CD4-positive, alpha-beta memory T cell (primary cell): Measurements from ENCODE around the gene ZBTB5. TPM values are rescaled to one million over a fixed set of nuclear protein-coding genes. Genes with fewer than 3 reads are reported as not detected.
"Not testable (repeated sequence)": the region's sequence is repeated elsewhere in the genome, so short reads cannot be mapped to it uniquely, and the experiment has no call there.

Experiments
- CTCF ChIA-PET: fragments of 350-600 bp; sonication (Branson Sonifier 250); formaldehyde crosslinking; loops from one replicate; lab custom pipeline; 2021; ENCODE audit warnings: inconsistent platforms; ENCODE audit not compliant: partially characterized antibody; lab: Charles Lee
- POLR2A ChIA-PET: fragments of 350-600 bp; sonication (Branson Sonifier 250); formaldehyde crosslinking; loops from one replicate; lab custom pipeline; 2021; ENCODE audit not compliant: partially characterized antibody; lab: Charles Lee
- DNase-seq, 5 donors: peaks; one replicate each; pipeline versions ENCODE4 v3.0.0 to v3.0.0-alpha.2; 2020 to 2022; ENCODE audit warnings: mixed read lengths in 1 of 5
- H3K27ac ChIP-seq: one replicate; pipeline ENCODE4 v1.7.0; 2013; ENCODE audit warnings: low read depth, low read length
- H3K27me3 ChIP-seq: 2 replicates; pipeline ENCODE4 v1.7.0; 2013; ENCODE audit warnings: mild to moderate bottlenecking, low read length, moderate library complexity; ENCODE audit not compliant: insufficient read depth
- H3K36me3 ChIP-seq: 2 replicates; pipeline ENCODE4 v1.7.0; 2013; ENCODE audit warnings: mild to moderate bottlenecking, low read length, moderate library complexity; ENCODE audit not compliant: insufficient read depth
- H3K4me1 ChIP-seq: 2 replicates; pipeline ENCODE4 v1.7.0; 2013; ENCODE audit warnings: mild to moderate bottlenecking, low read length, moderate library complexity; ENCODE audit not compliant: insufficient read depth
- H3K4me3 ChIP-seq, 2 donors: one replicate each; pipeline ENCODE4 v1.7.0; 2013; ENCODE audit warnings: low read length in 2 of 2, mild to moderate bottlenecking in 1 of 2
- H3K9me3 ChIP-seq, 2 donors: one replicate each; pipeline ENCODE4 v1.7.0; 2013; ENCODE audit warnings: low read length in 2 of 2, control low read depth in 1 of 2; ENCODE audit not compliant: control insufficient read depth in 1 of 2
- H3K27ac Mint-ChIP-seq, 7 donors: one replicate each; pipeline ENCODE4 v1.8.0; 2020 to 2021; ENCODE audit warnings: mixed read lengths in 7 of 7, mild to moderate bottlenecking in 6 of 7, inconsistent platforms in 3 of 7, moderate library complexity in 3 of 7
- H3K27me3 Mint-ChIP-seq, 2 donors: one replicate each; pipeline ENCODE4 v1.8.0; 2020 to 2021; ENCODE audit warnings: mixed read lengths in 2 of 2
- H3K36me3 Mint-ChIP-seq, 2 donors: one replicate each; pipeline ENCODE4 v1.8.0; 2020 to 2021; ENCODE audit warnings: mixed read lengths in 2 of 2, inconsistent platforms in 1 of 2, mild to moderate bottlenecking in 1 of 2
- H3K4me1 Mint-ChIP-seq, 4 donors: one replicate each; pipeline ENCODE4 v1.8.0; 2020 to 2021; ENCODE audit warnings: mixed read lengths in 4 of 4, mild to moderate bottlenecking in 1 of 4
- H3K4me3 Mint-ChIP-seq, 8 donors: one replicate each; pipeline ENCODE4 v1.8.0; 2020 to 2021; ENCODE audit warnings: mixed read lengths in 8 of 8, mild to moderate bottlenecking in 7 of 8, moderate library complexity in 6 of 8, inconsistent platforms in 3 of 8
- H3K9me3 Mint-ChIP-seq, 8 donors: one replicate each; pipeline ENCODE4 v1.8.0; 2020 to 2021; ENCODE audit warnings: mixed read lengths in 8 of 8, mild to moderate bottlenecking in 5 of 8, inconsistent platforms in 3 of 8, moderate library complexity in 1 of 8
- intact Hi-C: fragments of 100-400 bp; cut with micrococcal nuclease; formaldehyde crosslinking; loops from one replicate; pipeline ENCODE4 v1.15.1; 2023
- polyA plus RNA-seq, 2 donors: library from polyadenylated mRNA; unstranded; fragments of 300-500 nt; fragmentation: Illumina TruSeq; gene quantifications; one replicate each; pipeline ENCODE4 v1.2.3, GENCODE V29; 2021
- total RNA-seq, 2 experiments: library from RNA; stranded (reverse); gene quantifications; one replicate each; pipeline ENCODE4 v1.2.3, GENCODE V29; 2021

Gene ZBTB5
- total and polyA plus RNA-seq, 4 experiments from 2014 or later: 0.29 to 16.4 (median 8.8) TPM

DNA sequence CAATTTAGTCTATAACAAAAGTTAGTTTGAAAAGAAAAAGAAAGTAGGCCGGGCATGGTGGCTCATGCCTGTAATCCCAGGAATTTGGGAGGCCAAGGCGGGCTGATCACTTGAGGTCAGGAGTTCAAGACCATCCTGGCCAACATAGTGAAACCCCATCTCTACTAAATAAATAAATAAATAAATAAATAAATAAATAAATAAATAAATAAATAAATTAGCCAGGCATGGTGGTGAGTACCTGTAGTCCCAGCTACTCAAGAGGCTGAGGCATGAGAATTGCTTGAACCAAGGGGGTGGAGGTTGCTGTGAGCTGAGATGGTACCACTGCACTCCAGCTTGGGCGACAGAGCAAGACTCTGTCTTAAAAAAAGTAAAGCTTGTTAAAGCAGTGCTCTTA lies 67.3 kb downstream of the ZBTB5 start:
- H3K9me3 Mint-ChIP-seq, H3K4me1 ChIP-seq, intact Hi-C loops, H3K4me3 ChIP-seq, H3K36me3 ChIP-seq, H3K27me3 ChIP-seq, POLR2A ChIA-PET, DNase-seq, H3K27ac ChIP-seq, H3K4me3 Mint-ChIP-seq, H3K27ac Mint-ChIP-seq, H3K9me3 ChIP-seq, H3K27me3 Mint-ChIP-seq, H3K4me1 Mint-ChIP-seq, H3K36me3 Mint-ChIP-seq: not testable (repeated sequence)
- CTCF ChIA-PET: interaction anchor here (1.0 to 1.2 kb wide), 3 partner anchors 10 to 525 kb away, joined by 3 to 4 read pairs (median 3); no protein-coding TSS in a partner anchor

DNA sequence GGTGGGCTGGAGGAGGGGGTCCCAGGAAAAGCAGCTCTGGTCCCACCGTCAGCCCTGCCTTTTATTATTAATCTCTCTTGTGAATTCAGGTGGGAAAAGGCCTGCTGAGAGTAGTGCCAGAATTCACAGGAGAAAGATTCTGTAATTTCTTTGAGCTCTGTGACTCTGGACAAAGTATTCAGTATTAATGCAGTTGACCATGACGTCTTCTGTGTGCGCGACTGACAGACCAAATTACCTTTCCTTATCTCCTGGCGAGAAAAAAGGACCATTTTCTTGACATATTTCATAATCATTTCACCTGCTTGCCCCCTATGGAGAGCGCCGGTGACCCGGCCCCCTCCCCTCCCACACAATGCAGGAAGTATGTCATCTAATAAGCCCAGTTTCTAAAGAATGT lies 69.6 kb downstream of the ZBTB5 start:
- Mint-ChIP-seq H3K27me3 (peaks cover 2% of the 10 kb centered on the region in 2 donors), H3K4me1 (no peaks in the 10 kb centered on the region), H3K4me3 (no peak overlapping the region), H3K36me3 (no peaks in the 10 kb centered on the region), H3K9me3 (no peaks in the 10 kb centered on the region), H3K27ac (no peak overlapping the region)
- CTCF ChIA-PET: interaction anchor here (0.7 kb wide), 1 partner anchor 70 kb away, joined by 3 read pairs; no protein-coding TSS in a partner anchor
- H3K36me3 ChIP-seq: no peaks in the 10 kb centered on the region
- no peak overlapping the region for H3K4me3 ChIP-seq
- no peaks in the 10 kb centered on the region for H3K27me3 ChIP-seq
- no peaks in the 10 kb centered on the region for H3K9me3 ChIP-seq
- POLR2A ChIA-PET: no interaction called here
- H3K4me1 ChIP-seq: no peaks in the 10 kb centered on the region
- no peak for DNase-seq
- no peak overlapping the region for H3K27ac ChIP-seq
- intact Hi-C loops: no loop called here

DNA sequence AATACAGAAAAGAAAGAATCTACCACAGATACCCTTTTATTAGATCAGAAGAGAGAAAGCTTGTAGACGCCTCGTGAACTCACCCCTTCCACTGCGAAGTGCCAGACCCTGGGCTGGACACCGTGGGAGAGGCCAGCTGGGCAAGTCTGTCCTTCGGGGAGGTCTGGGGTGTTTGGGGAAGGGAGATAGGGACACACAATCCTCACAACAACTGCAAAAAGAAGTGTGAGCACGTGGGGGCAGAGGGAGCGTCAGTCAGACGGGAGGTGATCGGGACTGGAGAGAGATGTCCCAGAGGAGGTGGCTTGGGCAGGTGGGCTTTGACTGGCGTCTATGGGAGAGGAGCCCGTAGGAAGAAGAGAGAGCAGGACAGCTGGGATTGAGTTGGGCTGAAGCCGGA lies 70.0 kb downstream of the ZBTB5 start:
- no peak for DNase-seq
- Mint-ChIP-seq H3K9me3 (no peaks in the 10 kb centered on the region), H3K4me3 (no peak overlapping the region), H3K27me3 (peaks cover 1 to 2% of the 10 kb centered on the region in 2 donors), H3K36me3 (no peaks in the 10 kb centered on the region), H3K27ac (no peak overlapping the region), H3K4me1 (no peaks in the 10 kb centered on the region)
- Histone ChIP-seq H3K4me1 (no peaks in the 10 kb centered on the region), H3K36me3 (no peaks in the 10 kb centered on the region), H3K27ac (no peak overlapping the region), H3K9me3 (no peaks in the 10 kb centered on the region), H3K27me3 (no peaks in the 10 kb centered on the region), H3K4me3 (no peak overlapping the region)
- CTCF ChIA-PET: interaction anchor here (1.4 kb wide), 1 partner anchor 12 kb away, joined by 3 read pairs; no protein-coding TSS in a partner anchor
- POLR2A ChIA-PET: no interaction called here
- intact Hi-C loops: no loop called here

DNA sequence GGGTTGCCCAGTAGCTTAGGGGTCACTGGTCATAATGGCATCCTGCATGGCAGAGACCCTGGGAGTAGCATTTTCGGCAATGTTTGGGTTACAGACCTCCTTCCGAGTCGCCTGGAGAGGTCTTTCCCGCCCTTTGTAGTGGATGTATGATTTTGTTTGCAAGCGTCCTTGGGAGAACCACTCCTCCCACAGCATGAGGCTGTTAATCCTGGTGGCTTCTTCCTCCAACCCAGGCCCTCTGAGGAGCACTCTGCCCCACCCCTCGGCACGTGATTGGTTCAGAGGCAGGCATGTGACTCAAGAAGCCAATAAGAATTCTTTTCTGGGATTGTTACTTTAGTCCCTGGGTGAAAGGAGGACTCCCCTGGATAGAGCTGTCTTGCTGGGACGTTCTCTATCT lies 73.0 kb downstream of the ZBTB5 start:
- Histone ChIP-seq H3K4me3 (no peak overlapping the region), H3K4me1 (no peaks in the 10 kb centered on the region), H3K27me3 (no peaks in the 10 kb centered on the region), H3K27ac (no peak overlapping the region), H3K9me3 (no peaks in the 10 kb centered on the region), H3K36me3 (no peaks in the 10 kb centered on the region)
- H3K27me3 Mint-ChIP-seq: peaks cover 0 to 2% of the 10 kb centered on the region in 2 donors
- intact Hi-C loops: no loop called here
- ChIA-PET POLR2A (no interaction called here), CTCF (interaction anchor here (1.8 to 2.6 kb wide), 2 partner anchors 23 to 518 kb away, joined by 4 to 9 read pairs; no protein-coding TSS in a partner anchor)
- H3K4me3 Mint-ChIP-seq: no peak overlapping the region
- H3K27ac Mint-ChIP-seq: no peak overlapping the region
- H3K9me3 Mint-ChIP-seq: peaks cover 0 to 2% (median 0%) of the 10 kb centered on the region in 8 donors
- H3K4me1 Mint-ChIP-seq: no peaks in the 10 kb centered on the region
- no peak for DNase-seq
- no peaks in the 10 kb centered on the region for H3K36me3 Mint-ChIP-seq

DNA sequence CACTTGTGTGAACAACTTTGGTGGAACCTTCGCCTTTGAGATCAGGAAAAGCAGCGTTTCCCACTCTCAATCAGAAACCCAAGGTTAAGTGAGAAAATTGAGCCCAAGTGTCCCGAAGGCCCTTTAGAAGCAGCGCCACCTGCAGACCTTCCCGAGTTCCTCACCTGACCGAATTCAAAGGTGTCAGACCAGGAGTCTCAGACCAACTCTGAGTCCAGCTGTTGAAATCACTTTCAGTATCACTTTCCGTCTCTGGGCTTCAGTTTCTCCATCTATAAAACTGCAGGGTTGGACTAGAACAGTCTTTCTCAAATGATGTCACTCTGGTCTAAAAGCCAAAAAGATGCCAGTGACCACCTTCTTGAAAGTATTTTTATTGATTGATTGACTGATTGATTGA lies 74.5 kb downstream of the ZBTB5 start:
- CTCF ChIA-PET: interaction anchor here (0.8 to 2.4 kb wide), 3 partner anchors 17 to 518 kb away, joined by 3 to 8 read pairs (median 5); no protein-coding TSS in a partner anchor
- H3K36me3 ChIP-seq: no peaks in the 10 kb centered on the region
- no peaks in the 10 kb centered on the region for H3K36me3 Mint-ChIP-seq
- no peaks in the 10 kb centered on the region for H3K27me3 ChIP-seq
- H3K27me3 Mint-ChIP-seq: peaks cover 1 to 2% of the 10 kb centered on the region in 2 donors
- DNase-seq: peak in 4 of 5 donors; percentile 11 to 26 (median 14)
- H3K27ac ChIP-seq: no peak overlapping the region
- H3K4me3 Mint-ChIP-seq: no peak overlapping the region
- intact Hi-C loops: loop anchor here (1.0 kb wide), 2 partner anchors 394 to 517 kb away; no protein-coding TSS in a partner anchor
- no peak overlapping the region for H3K27ac Mint-ChIP-seq
- H3K9me3 Mint-ChIP-seq: peaks cover 0 to 2% (median 0%) of the 10 kb centered on the region in 8 donors
- no peaks in the 10 kb centered on the region for H3K4me1 Mint-ChIP-seq
- no peaks in the 10 kb centered on the region for H3K4me1 ChIP-seq
- no peaks in the 10 kb centered on the region for H3K9me3 ChIP-seq
- no peak overlapping the region for H3K4me3 ChIP-seq
- POLR2A ChIA-PET: no interaction called here

Other genes with a start within 250 kb of the ZBTB5 start
- gene GRHPR, start 42.8 kb downstream of the ZBTB5 start, total RNA-seq: 10 to 100 TPM; 57.2 TPM
- 100 to 1,000 TPM in 1 of 2 donors, 10 to 100 TPM in 1; 69.2 to 106 TPM for gene GRHPR, start 42.8 kb downstream of the ZBTB5 start, polyA plus RNA-seq
- gene POLR1E, start 20.5 kb upstream of the ZBTB5 start, total RNA-seq: 10 to 100 TPM; 36.2 to 38.2 TPM
- 10 to 100 TPM; 12.2 to 22.8 TPM for gene POLR1E, start 20.5 kb upstream of the ZBTB5 start, polyA plus RNA-seq
- gene FBXO10, start 110.9 kb upstream of the ZBTB5 start, total RNA-seq: 1 to 10 TPM; 5.5 to 6.1 TPM
- gene FBXO10, start 110.9 kb upstream of the ZBTB5 start, polyA plus RNA-seq: 1 to 10 TPM; 3.2 to 4.9 TPM
- gene TOMM5, start 127.1 kb upstream of the ZBTB5 start, total RNA-seq: 10 to 100 TPM; 48.2 to 51.1 TPM
- 100 to 1,000 TPM; 201 to 226 TPM for gene TOMM5, start 127.1 kb upstream of the ZBTB5 start, polyA plus RNA-seq
- not detected for gene FRMPD1, start 185.5 kb upstream of the ZBTB5 start, total RNA-seq
- not detected for gene FRMPD1, start 185.5 kb upstream of the ZBTB5 start, polyA plus RNA-seq